HepG2 (cell line): ENCODE data around the gene PLEKHA3. TPM values are rescaled to one million over a fixed set of nuclear protein-coding genes. Genes with fewer than 3 reads are reported as not detected.
A peak's percentile ranks its signal among the peaks of the same experiment; 100 is the strongest.

ENCODE experiments used
- BATF2 ChIP-seq: sonication (generic); formaldehyde crosslinking; IDR thresholded peaks from 2 replicates; pipeline ENCODE4 v1.8.0; 2022; ENCODE audit warnings: mild to moderate bottlenecking, missing genetic modification reagents, moderate library complexity
- CEBPZ ChIP-seq: IDR thresholded peaks from 2 replicates; pipeline ENCODE4 v1.6.1; 2012; ENCODE audit warnings: low read length, improper control_type of control experiment
- FOXP1 ChIP-seq, 2 experiments: fragments of 450-650 bp in 1 of 2; IDR thresholded peaks; 2 replicates each; pipeline ENCODE4 v1.6.1; 2017 to 2018; ENCODE audit warnings: antibody characterized with exemption in 1 of 2
- HNF4A ChIP-seq: sonication (generic); formaldehyde crosslinking; IDR thresholded peaks from 2 replicates; pipeline ENCODE4 v1.4.0; 2020; ENCODE audit warnings: missing genetic modification reagents
- HNRNPUL1 ChIP-seq: fragments of 200-400 bp; formaldehyde crosslinking; IDR thresholded peaks from 2 replicates; pipeline ENCODE4 v1.6.1; 2017; ENCODE audit warnings: low read depth, mild to moderate bottlenecking, low read length, moderate library complexity
- KAT7 ChIP-seq: IDR thresholded peaks from 2 replicates; pipeline ENCODE4 v1.6.1; 2018; ENCODE audit warnings: borderline replicate concordance, missing compliant biosample characterization
- KDM3A ChIP-seq: IDR thresholded peaks from 2 replicates; pipeline ENCODE4 v1.6.1; 2018; ENCODE audit warnings: low read depth, missing compliant biosample characterization
- KDM5B ChIP-seq: sonication (generic); formaldehyde crosslinking; IDR thresholded peaks from 2 replicates; pipeline ENCODE4 v1.4.0; 2020; ENCODE audit warnings: missing genetic modification reagents, mild to moderate bottlenecking, borderline replicate concordance
- KMT2B ChIP-seq: IDR thresholded peaks from 2 replicates; pipeline ENCODE4 v1.6.1; 2016; ENCODE audit warnings: missing genetic modification reagents, missing compliant biosample characterization
- NCOA2 ChIP-seq: sonication (generic); formaldehyde crosslinking; IDR thresholded peaks from 2 replicates; pipeline ENCODE4 v1.8.0; 2022; ENCODE audit warnings: inconsistent platforms
- PHF8 ChIP-seq: sonication (generic); formaldehyde crosslinking; IDR thresholded peaks from 2 replicates; pipeline ENCODE4 v1.5.0; 2020; ENCODE audit warnings: missing genetic modification reagents
- PRMT3 ChIP-seq: sonication (generic); formaldehyde crosslinking; IDR thresholded peaks from 2 replicates; pipeline ENCODE4 v1.8.1; 2022; ENCODE audit warnings: low read depth, mild to moderate bottlenecking, moderate library complexity, missing genetic modification reagents, borderline replicate concordance
- RAD51 ChIP-seq: fragments of 450-650 bp; IDR thresholded peaks from 2 replicates; pipeline ENCODE4 v1.6.1; 2016; ENCODE audit warnings: borderline replicate concordance
- RARG ChIP-seq: sonication (generic); formaldehyde crosslinking; IDR thresholded peaks from 2 replicates; pipeline ENCODE4 v1.4.0; 2020; ENCODE audit warnings: low read depth, mild to moderate bottlenecking, missing genetic modification reagents
- SIN3B ChIP-seq: fragments of 150-350 bp; IDR thresholded peaks from 2 replicates; pipeline ENCODE4 v1.6.1; 2014; ENCODE audit warnings: low read length
- U2AF2 ChIP-seq: fragments of 200-400 bp; formaldehyde crosslinking; IDR thresholded peaks from 2 replicates; pipeline ENCODE4 v1.6.1; 2017; ENCODE audit warnings: low read depth, mild to moderate bottlenecking, low read length
- ZBTB3 ChIP-seq: sonication (generic); formaldehyde crosslinking; IDR thresholded peaks from 2 replicates; pipeline ENCODE4 v1.4.0; 2020; ENCODE audit warnings: low read depth, mild to moderate bottlenecking, moderate library complexity, missing genetic modification reagents, borderline replicate concordance
- ZNF446 ChIP-seq: sonication (generic); formaldehyde crosslinking; IDR thresholded peaks from 2 replicates; pipeline ENCODE4 v1.5.0; 2020; ENCODE audit warnings: mild to moderate bottlenecking, missing genetic modification reagents
- ZNF550 ChIP-seq: sonication (generic); formaldehyde crosslinking; IDR thresholded peaks from 2 replicates; pipeline ENCODE4 v1.4.0; 2020; ENCODE audit warnings: mild to moderate bottlenecking, missing genetic modification reagents, borderline replicate concordance
- ZNF558 ChIP-seq: sonication (generic); formaldehyde crosslinking; IDR thresholded peaks from 2 replicates; pipeline ENCODE4 v1.9.0; 2022; ENCODE audit warnings: mild to moderate bottlenecking, missing genetic modification reagents, borderline replicate concordance
- ZNF703 ChIP-seq: sonication (generic); formaldehyde crosslinking; IDR thresholded peaks from 2 replicates; pipeline ENCODE4 v1.5.1; 2020; ENCODE audit warnings: missing genetic modification reagents, mild to moderate bottlenecking, moderate library complexity, borderline replicate concordance
- ZNF704 ChIP-seq: sonication (generic); formaldehyde crosslinking; IDR thresholded peaks from 2 replicates; pipeline ENCODE4 v1.8.1; 2023; ENCODE audit warnings: mild to moderate bottlenecking, inconsistent platforms, moderate library complexity, missing genetic modification reagents, borderline replicate concordance
- ZUFSP ChIP-seq: sonication (generic); formaldehyde crosslinking; IDR thresholded peaks from 2 replicates; pipeline ENCODE4 v1.9.0; 2021; ENCODE audit warnings: missing genetic modification reagents, mild to moderate bottlenecking, borderline replicate concordance
- polyA plus RNA-seq, 8 experiments: library from polyadenylated mRNA; depleted of rRNA in 3 of 8; stranded (reverse) in 7 of 8; unstranded in 1 of 8; fragments of >200 nt; fragmentation: Illumina TruSeq in 4 of 8; extraction: Trizol in 4 of 8; gene quantifications; 2 replicates each; pipeline versions ENCODE4 v1.2.1 to v1.2.3, GENCODE V29; 2011 to 2016; ENCODE audit warnings: low read depth in 4 of 8, missing spikeins in 1 of 8, mixed read lengths in 1 of 8; ENCODE audit not compliant: insufficient read depth in 1 of 8
- total RNA-seq, 5 experiments: library from RNA; depleted of rRNA; stranded (reverse); fragments of >200 nt; fragmentation: Illumina TruSeq; extraction: Trizol; gene quantifications; 2 replicates each; pipeline ENCODE4 v1.2.3, GENCODE V29; 2016; ENCODE audit warnings: low read depth in 1 of 5

Gene PLEKHA3
- total and polyA plus RNA-seq, 2 of the 13 experiments (the other 11 are each of a cell fraction or from before 2014, with no cell fraction given) = 11.7 to 23.1 TPM

- no peak for TF ChIP-seq CEBPZ
- no peak for TF ChIP-seq ZBTB3
- TF ChIP-seq HNRNPUL1 = no peak
- TF ChIP-seq KMT2B (CRISPR knock-in tag) = 0 out of 2 replicates have a peak, but pooled peaks have one; percentile 46
- TF ChIP-seq KDM5B (CRISPR knock-in tag) = 0 out of 2 replicates have a peak, but pooled peaks have one; percentile 3
- no peak for TF ChIP-seq RAD51
- TF ChIP-seq U2AF2 = no peak
- TF ChIP-seq ZNF550 (CRISPR knock-in tag) = no peak
- no peak for TF ChIP-seq RARG
- 0 out of 2 replicates have a peak, but pooled peaks have one; percentile 61 for TF ChIP-seq ZNF703 (CRISPR knock-in tag)
- TF ChIP-seq ZNF704 (CRISPR knock-in tag) = no peak
- TF ChIP-seq HNF4A = no peak
- no peak for TF ChIP-seq BATF2 (CRISPR knock-in tag)
- TF ChIP-seq ZNF446 (CRISPR knock-in tag) = peak; percentile 71
- no peak for TF ChIP-seq NCOA2 (CRISPR knock-in tag)
- peak; percentile 74 for TF ChIP-seq PHF8
- no peak for TF ChIP-seq ZUFSP (CRISPR knock-in tag)
- TF ChIP-seq PRMT3 (CRISPR knock-in tag) = 0 out of 2 replicates have a peak, but pooled peaks have one; percentile 38
- no peak for TF ChIP-seq FOXP1 (IDR thresholded peaks at IDR 0.05)
- TF ChIP-seq FOXP1 (CRISPR knock-in tag; IDR thresholded peaks at IDR 0.05) = no peak
- TF ChIP-seq KDM3A (CRISPR knock-in tag) = 0 out of 2 replicates have a peak, but pooled peaks have one; percentile 5
- 0 out of 2 replicates have a peak, but pooled peaks have one; percentile 77 for TF ChIP-seq ZNF558 (CRISPR knock-in tag)
- no peak for TF ChIP-seq SIN3B
- TF ChIP-seq KAT7 (CRISPR knock-in tag) = peak; percentile 79; the same call in 1 of the 2 replicates
Measured at GRCh38 chr2:178450524-178450773, 29.8 kb upstream of the PLEKHA3 start (continued).
